ENCODE measurements around the gene VSTM2B.
"Not testable (repeated sequence)": the region's sequence is repeated elsewhere in the genome, so short reads cannot be mapped to it uniquely, and the experiment has no call there.

Gene VSTM2B

GRCh38 chr19:29545447-29545846 is 19.7 kb downstream of the VSTM2B start:
- not testable (repeated sequence) for H3K9me3 ChIP-seq (ENCODE audit: control insufficient read depth, low read length); H3K27me3 ChIP-seq (replicated peaks; ENCODE audit: control insufficient read depth, insufficient read depth, low read length, poor library complexity, severe bottlenecking); H3K27ac ChIP-seq (ENCODE audit: insufficient read depth, low read length, poor library complexity, severe bottlenecking)

DNA sequence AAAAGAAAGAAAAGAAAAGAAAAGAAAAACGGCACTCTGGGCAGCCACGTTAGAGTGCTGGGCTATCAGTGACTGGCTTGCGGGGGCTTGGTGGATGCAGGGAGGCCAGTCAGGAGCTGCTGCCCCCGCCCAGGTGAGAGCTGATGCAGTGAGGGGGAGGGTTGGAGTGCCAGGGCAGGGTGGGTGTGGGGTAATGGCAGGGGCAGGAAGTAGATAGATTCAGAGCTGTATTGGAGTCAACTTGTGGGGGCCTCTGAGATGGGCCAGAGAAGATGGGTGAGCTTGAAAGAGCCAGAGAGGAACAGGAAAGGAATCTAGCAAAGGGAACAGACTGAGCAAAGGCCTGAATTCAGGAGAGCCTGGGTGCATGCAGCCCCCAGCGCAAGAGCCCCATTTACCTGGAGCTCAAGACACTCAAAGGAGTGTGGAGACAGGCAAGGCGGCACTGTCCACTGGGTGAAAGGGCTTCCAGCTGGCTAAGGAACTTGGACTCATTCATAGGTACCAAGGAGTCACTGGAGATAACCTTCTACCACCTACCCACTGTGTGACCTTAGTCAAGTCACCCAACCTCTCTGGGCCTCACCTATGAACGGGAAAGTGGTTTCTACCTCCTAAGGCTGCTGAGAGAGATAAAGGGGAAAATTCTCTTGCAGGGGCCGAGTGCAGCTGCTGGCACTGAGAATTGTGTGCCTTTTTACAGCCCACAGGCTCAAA is 20.2 kb downstream of the VSTM2B start:
- Histone ChIP-seq H3K4me1 (ENCODE audit: control insufficient read depth, insufficient read depth, low read length, poor library complexity, severe bottlenecking) (no peaks in the 10 kb centered on the region), H3K27ac (ENCODE audit: insufficient read depth, low read length, poor library complexity, severe bottlenecking) (no peak overlapping the region), H3K27me3 (replicated peaks; ENCODE audit: control insufficient read depth, insufficient read depth, low read length, poor library complexity, severe bottlenecking) (peaks cover 4% of the 10 kb centered on the region), H3K4me3 (ENCODE audit: insufficient read depth, low read depth, low read length, poor library complexity, severe bottlenecking) (no peak overlapping the region), H3K36me3 (ENCODE audit: control insufficient read depth, insufficient read depth, low read length) (no peaks in the 10 kb centered on the region), H3K9me3 (ENCODE audit: control insufficient read depth, low read length) (no peaks in the 10 kb centered on the region)
- no peak for DNase-seq

More at GRCh38 chr19:29545447-29545846, 19.7 kb downstream of the VSTM2B start:
- H3K4me3 ChIP-seq (ENCODE audit: insufficient read depth, low read depth, low read length, poor library complexity, severe bottlenecking); H3K36me3 ChIP-seq (ENCODE audit: control insufficient read depth, insufficient read depth, low read length); DNase-seq; H3K4me1 ChIP-seq (ENCODE audit: control insufficient read depth, insufficient read depth, low read length, poor library complexity, severe bottlenecking): not testable (repeated sequence)

DNA sequence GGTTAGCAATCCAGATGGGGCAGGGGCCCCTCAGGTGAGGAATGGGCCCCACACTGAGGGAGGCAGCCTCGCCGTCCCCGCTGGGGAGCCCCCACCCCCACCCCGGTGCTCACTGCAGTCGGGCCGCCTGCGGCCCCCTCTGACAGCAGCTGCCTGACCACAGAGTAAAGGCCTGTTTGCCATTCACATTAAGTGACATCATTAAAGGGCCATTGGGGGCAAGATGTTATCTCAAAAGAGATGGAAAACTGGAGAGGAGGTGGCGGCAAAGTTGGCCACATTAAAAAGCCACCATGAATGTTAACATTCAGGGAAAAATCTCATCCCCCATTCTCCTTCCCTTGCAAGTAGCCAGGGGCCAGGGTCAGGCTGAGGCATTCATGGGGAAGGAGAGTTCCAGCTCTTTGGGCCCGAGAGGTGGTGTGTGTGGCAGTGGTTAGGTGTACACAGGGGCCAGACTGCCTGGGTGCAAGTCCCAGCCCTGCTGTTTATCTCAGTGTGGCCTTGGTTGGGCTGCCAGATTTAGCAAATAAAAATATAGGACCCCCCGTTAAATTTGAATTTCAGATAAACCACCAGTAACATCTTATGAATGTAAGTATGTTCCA is 20.9 kb downstream of the VSTM2B start:
- Histone ChIP-seq H3K4me1 (ENCODE audit: control insufficient read depth, insufficient read depth, low read length, poor library complexity, severe bottlenecking) (no peaks in the 10 kb centered on the region), H3K27ac (ENCODE audit: insufficient read depth, low read length, poor library complexity, severe bottlenecking) (no peak overlapping the region), H3K27me3 (replicated peaks; ENCODE audit: control insufficient read depth, insufficient read depth, low read length, poor library complexity, severe bottlenecking) (peaks cover 4% of the 10 kb centered on the region), H3K36me3 (ENCODE audit: control insufficient read depth, insufficient read depth, low read length) (no peaks in the 10 kb centered on the region), H3K4me3 (ENCODE audit: insufficient read depth, low read depth, low read length, poor library complexity, severe bottlenecking) (no peak overlapping the region), H3K9me3 (ENCODE audit: control insufficient read depth, low read length) (no peaks in the 10 kb centered on the region)
- DNase-seq: no peak

DNA sequence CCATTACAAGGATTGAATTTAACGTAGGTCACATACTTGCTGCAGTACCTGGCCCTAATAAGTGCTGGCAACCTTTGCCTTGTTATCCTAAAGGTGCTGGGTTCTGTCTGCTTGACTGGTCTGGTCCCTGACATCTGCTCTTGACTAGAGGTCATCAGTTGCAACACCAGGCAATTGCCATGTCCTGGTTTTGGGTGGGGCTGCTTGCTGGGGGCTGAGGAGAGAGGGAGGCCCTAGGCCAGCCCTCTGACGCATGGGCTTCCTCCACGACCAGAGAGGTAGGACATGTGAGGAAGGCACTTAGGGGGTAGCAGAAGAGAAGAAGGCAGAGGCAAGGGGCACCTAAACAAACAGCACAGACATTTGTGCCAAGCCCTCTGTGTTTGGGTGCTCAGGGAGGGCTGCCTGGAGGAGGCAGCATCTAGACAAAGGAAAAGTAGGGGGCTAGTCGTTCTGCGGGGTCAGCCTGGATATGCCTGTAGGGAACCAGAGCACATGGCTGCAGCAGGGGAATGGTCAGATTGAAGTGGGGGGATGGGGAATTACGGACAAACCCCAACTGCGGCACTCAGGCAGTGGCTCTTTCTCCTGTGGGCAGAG is 21.7 kb downstream of the VSTM2B start:
- Histone ChIP-seq H3K4me1 (ENCODE audit: control insufficient read depth, insufficient read depth, low read length, poor library complexity, severe bottlenecking) (no peaks in the 10 kb centered on the region), H3K27ac (ENCODE audit: insufficient read depth, low read length, poor library complexity, severe bottlenecking) (no peak overlapping the region), H3K36me3 (ENCODE audit: control insufficient read depth, insufficient read depth, low read length) (no peaks in the 10 kb centered on the region), H3K9me3 (ENCODE audit: control insufficient read depth, low read length) (no peaks in the 10 kb centered on the region), H3K4me3 (ENCODE audit: insufficient read depth, low read depth, low read length, poor library complexity, severe bottlenecking) (no peak overlapping the region), H3K27me3 (replicated peaks; ENCODE audit: control insufficient read depth, insufficient read depth, low read length, poor library complexity, severe bottlenecking) (peaks cover 4% of the 10 kb centered on the region)
- no peak for DNase-seq

GRCh38 chr19:29547981-29548380 is 22.2 kb downstream of the VSTM2B start:
- Histone ChIP-seq H3K4me3 (ENCODE audit: insufficient read depth, low read depth, low read length, poor library complexity, severe bottlenecking) (no peak overlapping the region), H3K4me1 (ENCODE audit: control insufficient read depth, insufficient read depth, low read length, poor library complexity, severe bottlenecking) (no peaks in the 10 kb centered on the region), H3K9me3 (ENCODE audit: control insufficient read depth, low read length) (no peaks in the 10 kb centered on the region), H3K27ac (ENCODE audit: insufficient read depth, low read length, poor library complexity, severe bottlenecking) (no peak overlapping the region), H3K36me3 (ENCODE audit: control insufficient read depth, insufficient read depth, low read length) (no peaks in the 10 kb centered on the region), H3K27me3 (replicated peaks; ENCODE audit: control insufficient read depth, insufficient read depth, low read length, poor library complexity, severe bottlenecking) (peaks cover 4% of the 10 kb centered on the region)
- no peak for DNase-seq

GRCh38 chr19:29548483-29549085 is 22.8 kb downstream of the VSTM2B start:
- Histone ChIP-seq H3K9me3 (ENCODE audit: control insufficient read depth, low read length) (no peaks in the 10 kb centered on the region), H3K4me3 (ENCODE audit: insufficient read depth, low read depth, low read length, poor library complexity, severe bottlenecking) (no peak overlapping the region)
- no peak for DNase-seq

GRCh38 chr19:29549105-29550070 is 23.6 kb downstream of the VSTM2B start:
- Histone ChIP-seq H3K4me3 (ENCODE audit: insufficient read depth, low read depth, low read length, poor library complexity, severe bottlenecking) (no peak overlapping the region), H3K4me1 (ENCODE audit: control insufficient read depth, insufficient read depth, low read length, poor library complexity, severe bottlenecking) (no peaks in the 10 kb centered on the region), H3K27ac (ENCODE audit: insufficient read depth, low read length, poor library complexity, severe bottlenecking) (no peak overlapping the region), H3K27me3 (replicated peaks; ENCODE audit: control insufficient read depth, insufficient read depth, low read length, poor library complexity, severe bottlenecking) (peaks cover 4% of the 10 kb centered on the region), H3K9me3 (ENCODE audit: control insufficient read depth, low read length) (no peaks in the 10 kb centered on the region), H3K36me3 (ENCODE audit: control insufficient read depth, insufficient read depth, low read length) (no peaks in the 10 kb centered on the region)
- DNase-seq: no peak

More at GRCh38 chr19:29548483-29549085, 22.8 kb downstream of the VSTM2B start:
- no peak overlapping the region for H3K27ac ChIP-seq (ENCODE audit: insufficient read depth, low read length, poor library complexity, severe bottlenecking)
- H3K4me1 ChIP-seq (ENCODE audit: control insufficient read depth, insufficient read depth, low read length, poor library complexity, severe bottlenecking): no peaks in the 10 kb centered on the region
- H3K36me3 ChIP-seq (ENCODE audit: control insufficient read depth, insufficient read depth, low read length): no peaks in the 10 kb centered on the region
- peaks cover 4% of the 10 kb centered on the region for H3K27me3 ChIP-seq (replicated peaks; ENCODE audit: control insufficient read depth, insufficient read depth, low read length, poor library complexity, severe bottlenecking)

GRCh38 chr19:29550896-29551295 is 25.1 kb downstream of the VSTM2B start:
- Histone ChIP-seq H3K9me3 (ENCODE audit: control insufficient read depth, low read length) (no peaks in the 10 kb centered on the region), H3K36me3 (ENCODE audit: control insufficient read depth, insufficient read depth, low read length) (no peaks in the 10 kb centered on the region), H3K27me3 (replicated peaks; ENCODE audit: control insufficient read depth, insufficient read depth, low read length, poor library complexity, severe bottlenecking) (peaks cover 4% of the 10 kb centered on the region), H3K4me1 (ENCODE audit: control insufficient read depth, insufficient read depth, low read length, poor library complexity, severe bottlenecking) (no peaks in the 10 kb centered on the region), H3K4me3 (ENCODE audit: insufficient read depth, low read depth, low read length, poor library complexity, severe bottlenecking) (no peak overlapping the region), H3K27ac (ENCODE audit: insufficient read depth, low read length, poor library complexity, severe bottlenecking) (no peak overlapping the region)
- no peak for DNase-seq

- no peak for DNase-seq
- Histone ChIP-seq H3K27me3 (replicated peaks; ENCODE audit: control insufficient read depth, insufficient read depth, low read length, poor library complexity, severe bottlenecking) (peaks cover 4% of the 10 kb centered on the region), H3K27ac (ENCODE audit: insufficient read depth, low read length, poor library complexity, severe bottlenecking) (no peak overlapping the region), H3K36me3 (ENCODE audit: control insufficient read depth, insufficient read depth, low read length) (no peaks in the 10 kb centered on the region), H3K4me3 (ENCODE audit: insufficient read depth, low read depth, low read length, poor library complexity, severe bottlenecking) (no peak overlapping the region), H3K4me1 (ENCODE audit: control insufficient read depth, insufficient read depth, low read length, poor library complexity, severe bottlenecking) (no peaks in the 10 kb centered on the region), H3K9me3 (ENCODE audit: control insufficient read depth, low read length) (no peaks in the 10 kb centered on the region)
Observed at GRCh38 chr19:29551774-29552173, 26.0 kb downstream of the VSTM2B start.

Data from effector memory CD4-positive, alpha-beta T cell (primary cell).